GM19099 (cell line): ENCODE measurements around the gene GPATCH4.

Experiments
- POLR2A ChIP-seq: IDR thresholded peaks from 3 replicates; pipeline ENCODE4 v1.6.1; 2011; ENCODE audit warnings: low read depth; ENCODE audit not compliant: insufficient read length; ENCODE audit errors: extremely low read depth

The GPATCH4 gene

DNA sequence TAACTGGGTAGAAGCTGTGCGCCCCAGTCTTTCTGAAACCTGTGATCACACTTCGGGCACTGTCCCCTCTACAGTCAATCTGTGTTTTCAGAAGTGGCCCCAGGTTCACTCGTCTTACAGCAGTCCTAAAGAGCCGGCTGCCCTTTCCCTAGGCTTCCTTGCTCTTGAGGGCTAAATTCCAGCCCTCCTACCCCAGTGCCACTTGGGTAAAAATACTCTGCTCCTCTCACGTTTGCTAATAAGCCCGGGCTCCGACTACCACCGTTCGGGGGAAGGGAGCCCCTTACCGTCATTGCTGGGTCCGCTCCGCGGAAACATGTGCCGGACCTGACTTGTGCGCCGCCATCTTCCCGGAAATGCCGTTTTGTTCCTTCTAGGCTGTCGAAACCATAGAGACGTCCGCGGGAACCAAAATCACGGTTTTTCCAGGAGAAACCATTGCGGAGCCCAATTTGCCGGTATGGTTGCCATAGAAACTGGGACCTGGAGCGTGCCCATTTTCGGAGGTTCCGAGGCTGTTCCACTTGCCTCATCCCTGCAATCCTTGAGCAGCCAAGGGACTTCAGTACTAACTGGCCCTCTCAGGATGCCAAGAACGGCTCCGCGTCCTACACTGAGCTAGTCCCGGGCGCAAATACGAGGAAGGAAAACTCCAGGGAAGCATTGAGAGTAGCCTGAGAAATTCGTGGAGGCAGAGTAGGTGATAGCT is at the start of gene GPATCH4:
GPATCH4 (minus strand) TSS at position 358 of the 709 bp plus-strand sequence.
- TF ChIP-seq POLR2A, result peak; percentile 83

GRCh38 chr1:156648951-156649350 is 47.7 kb upstream of the GPATCH4 start:
- TF ChIP-seq POLR2A, result no peak

DNA sequence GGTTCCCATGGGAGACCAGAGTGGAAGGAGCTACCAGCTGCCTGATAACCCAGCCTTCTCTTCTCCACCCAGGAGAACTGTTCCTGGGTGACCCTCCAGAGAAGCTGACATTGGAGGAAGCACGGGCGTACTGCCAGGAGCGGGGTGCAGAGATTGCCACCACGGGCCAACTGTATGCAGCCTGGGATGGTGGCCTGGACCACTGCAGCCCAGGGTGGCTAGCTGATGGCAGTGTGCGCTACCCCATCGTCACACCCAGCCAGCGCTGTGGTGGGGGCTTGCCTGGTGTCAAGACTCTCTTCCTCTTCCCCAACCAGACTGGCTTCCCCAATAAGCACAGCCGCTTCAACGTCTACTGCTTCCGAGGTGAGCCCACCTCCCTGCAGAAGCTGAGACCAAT is 47.2 kb upstream of the GPATCH4 start:
- no peak for TF ChIP-seq POLR2A

DNA sequence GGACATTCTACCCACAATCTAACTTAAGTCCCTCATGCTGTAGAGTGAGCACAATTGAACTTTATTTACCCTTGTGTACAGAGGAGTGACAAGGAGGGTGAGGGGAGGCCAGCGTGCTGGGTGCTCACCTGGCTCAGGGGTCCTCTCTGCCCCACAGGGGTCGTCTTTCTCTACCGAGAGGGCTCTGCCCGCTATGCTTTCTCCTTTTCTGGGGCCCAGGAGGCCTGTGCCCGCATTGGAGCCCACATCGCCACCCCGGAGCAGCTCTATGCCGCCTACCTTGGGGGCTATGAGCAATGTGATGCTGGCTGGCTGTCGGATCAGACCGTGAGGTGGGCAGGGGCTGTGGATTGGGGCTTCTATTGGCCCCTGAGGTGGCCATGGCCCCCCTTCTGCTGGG is 46.1 kb upstream of the GPATCH4 start:
- TF ChIP-seq POLR2A, result no peak

- no peak for TF ChIP-seq POLR2A
These were observed 45.5 kb upstream of the GPATCH4 start for GRCh38 chr1:156646738-156647211.

GRCh38 chr1:156645666-156646065 is 44.4 kb upstream of the GPATCH4 start:
- no peak for TF ChIP-seq POLR2A

- no peak for TF ChIP-seq POLR2A
These were observed 43.8 kb upstream of the GPATCH4 start for GRCh38 chr1:156645056-156645455.

DNA sequence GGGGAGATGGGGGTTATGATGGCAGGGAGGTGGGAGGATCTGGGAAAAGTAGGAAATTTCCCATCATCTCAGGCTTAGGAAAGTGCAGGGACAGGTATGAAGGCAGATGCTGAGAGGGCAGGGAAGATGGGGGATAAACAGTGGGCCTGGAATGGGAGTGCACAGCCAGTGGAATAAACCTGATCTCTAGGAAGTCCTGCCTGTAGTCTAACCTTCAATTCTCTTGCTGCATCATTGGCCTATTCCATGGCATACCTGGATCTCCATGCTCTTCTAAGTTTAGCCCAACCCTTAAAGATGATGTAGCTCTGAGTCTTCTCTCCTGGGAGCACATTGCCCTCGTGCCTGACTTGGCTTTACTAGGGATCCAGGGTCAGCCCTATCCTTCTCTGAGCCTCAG is 43.4 kb upstream of the GPATCH4 start:
- TF ChIP-seq POLR2A, result no peak

- no peak for TF ChIP-seq POLR2A
These were observed 42.9 kb upstream of the GPATCH4 start for GRCh38 chr1:156644146-156644545.

DNA sequence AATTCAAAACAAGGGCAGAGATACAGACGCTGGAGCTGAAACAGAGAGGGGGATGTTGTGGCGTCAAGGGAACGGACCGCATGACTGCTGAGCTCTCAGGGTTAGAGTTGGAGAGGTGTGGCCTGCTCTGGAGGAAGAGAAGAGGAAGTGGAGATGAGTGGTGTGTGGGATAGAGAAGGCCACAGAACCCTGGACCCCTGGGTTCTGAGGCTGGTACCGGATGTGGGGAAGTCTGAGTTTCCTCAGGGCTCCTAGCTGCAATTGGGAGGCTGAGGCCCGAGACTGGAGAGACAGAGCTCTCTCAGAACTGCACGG is 42.5 kb upstream of the GPATCH4 start:
- no peak for TF ChIP-seq POLR2A

GRCh38 chr1:156643049-156643777 is 41.9 kb upstream of the GPATCH4 start:
- TF ChIP-seq POLR2A, result no peak

DNA sequence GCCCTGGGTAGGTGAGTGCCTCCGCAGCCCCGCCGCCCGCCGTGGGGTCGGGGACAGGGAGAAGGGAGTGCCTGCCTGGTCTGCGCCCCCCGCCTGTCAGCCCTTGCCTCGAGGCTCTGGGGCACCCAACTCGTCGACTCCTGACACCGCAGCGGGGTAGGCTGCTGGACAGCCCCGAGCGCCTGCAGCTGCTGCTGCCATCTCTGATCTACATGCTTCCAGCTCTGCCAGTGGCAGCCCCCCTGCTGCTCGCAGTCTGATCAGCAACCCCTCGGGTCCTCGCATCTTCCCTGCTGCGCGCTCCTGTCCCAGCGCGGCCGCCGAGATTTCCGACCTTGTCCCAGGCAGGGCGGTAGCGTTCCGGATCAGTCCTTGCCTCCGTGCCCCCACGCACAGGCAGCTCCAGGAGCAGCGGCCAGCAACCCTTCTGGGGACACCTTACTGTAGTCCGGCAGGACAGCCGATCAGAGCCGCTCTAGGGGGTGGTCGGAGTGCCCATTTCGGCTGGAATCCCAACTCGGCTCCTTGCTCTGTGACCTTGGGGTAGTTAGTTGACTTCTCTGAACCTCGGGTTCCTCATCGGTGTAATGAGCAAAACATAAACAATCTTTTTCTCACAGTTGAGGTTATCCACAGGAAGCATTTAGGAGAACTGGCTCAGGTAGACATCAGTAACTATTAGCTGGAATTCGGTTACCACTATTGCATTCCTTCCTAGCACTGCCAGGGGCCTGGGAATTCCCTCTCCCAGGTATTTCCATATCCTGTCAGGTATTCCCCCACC is 41.2 kb upstream of the GPATCH4 start:
- TF ChIP-seq POLR2A, result no peak

DNA sequence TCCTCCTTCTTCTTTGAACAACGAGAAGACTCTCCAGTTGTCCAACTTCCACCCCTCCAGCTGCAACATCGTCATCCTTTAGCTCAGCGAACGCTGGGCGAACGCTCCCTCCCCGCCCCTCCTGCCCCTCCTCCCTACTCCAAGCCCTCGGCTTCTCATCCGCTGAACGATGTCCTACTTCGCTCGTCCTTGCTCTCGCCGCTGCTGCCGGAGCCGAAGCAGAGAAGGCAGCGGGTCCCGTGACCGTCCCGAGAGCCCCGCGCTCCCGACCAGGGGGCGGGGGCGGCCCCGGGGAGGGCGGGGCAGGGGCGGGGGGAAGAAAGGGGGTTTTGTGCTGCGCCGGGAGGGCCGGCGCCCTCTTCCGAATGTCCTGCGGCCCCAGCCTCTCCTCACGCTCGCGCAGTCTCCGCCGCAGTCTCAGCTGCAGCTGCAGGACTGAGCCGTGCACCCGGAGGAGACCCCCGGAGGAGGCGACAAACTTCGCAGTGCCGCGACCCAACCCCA is 40.5 kb upstream of the GPATCH4 start, which contains the start of gene BCAN:
BCAN (plus strand) TSS at position 357 of the 504 bp plus-strand sequence. CDS start 3,938 bp downstream, outside the sequence.
- TF ChIP-seq POLR2A, result no peak

GRCh38 chr1:156640842-156641706 is 39.8 kb upstream of the GPATCH4 start:
- no peak for TF ChIP-seq POLR2A
